IMR-90 (cell line): Measurements from ENCODE around the gene HS2ST1.

Experiments
- FOS ChIP-seq: fragments of 150-350 bp; IDR thresholded peaks from 2 replicates; pipeline ENCODE4 v1.6.1; 2016; ENCODE audit warnings: low read depth, low read length
- POLR2A ChIP-seq: IDR thresholded peaks from 2 replicates; pipeline ENCODE4 v1.6.1; 2012; ENCODE audit warnings: mild to moderate bottlenecking, low read depth, low read length

DNA sequence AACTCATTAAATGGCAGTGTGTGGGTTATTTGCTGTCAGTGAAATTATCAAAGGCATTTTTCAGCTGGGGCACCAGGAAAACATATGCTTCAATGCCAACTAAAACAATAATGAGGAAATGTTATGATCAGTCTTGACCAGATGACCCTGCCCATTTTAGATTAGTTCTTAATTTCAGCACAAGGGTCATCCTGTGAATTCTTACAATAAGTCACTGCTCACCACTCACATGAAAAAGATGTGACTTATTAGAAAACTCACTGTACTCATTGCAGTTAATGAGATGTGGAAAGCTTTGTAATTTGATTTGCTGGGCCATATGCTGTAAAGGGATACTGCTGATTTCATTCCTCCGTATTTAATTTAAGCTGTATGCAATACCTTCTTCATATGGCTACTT, 235.7 kb downstream of the HS2ST1 start:
- TF ChIP-seq FOS (no peak), POLR2A (no peak)
